K562 (cell line): ENCODE measurements around the gene NKAPL. TPM values are rescaled to one million over a fixed set of nuclear protein-coding genes. Genes with fewer than 3 reads are reported as not detected.

Source experiments
- ARID1B ChIP-seq: fragments of 450-650 bp; IDR thresholded peaks from 2 replicates; pipeline ENCODE4 v1.6.1; 2016; ENCODE audit warnings: antibody characterized with exemption, mild to moderate bottlenecking, inconsistent platforms
- ATF3 ChIP-seq, 2 experiments: fragments of 450-650 bp in 1 of 2; sonication (generic) in 1 of 2; formaldehyde crosslinking in 1 of 2; IDR thresholded peaks in 1 of 2; conservative IDR thresholded peaks in 1 of 2; 2 replicates each; pipeline versions ENCODE4 v1.6.1 to v1.8.1; 2016 to 2023; ENCODE audit warnings: mild to moderate bottlenecking in 2 of 2, moderate library complexity in 2 of 2, inconsistent platforms in 1 of 2, missing genetic modification reagents in 1 of 2
- E2F8 ChIP-seq: fragments of 450-650 bp; IDR thresholded peaks from 2 replicates; pipeline ENCODE4 v1.7.1; 2018; ENCODE audit warnings: mild to moderate bottlenecking, low read depth; ENCODE audit not compliant: partially characterized antibody
- FOS ChIP-seq: IDR thresholded peaks from 3 replicates; pipeline ENCODE4 v1.6.1; 2011; ENCODE audit not compliant: insufficient read length; ENCODE audit errors: extremely low read depth
- HDAC6 ChIP-seq: IDR thresholded peaks from 2 replicates; pipeline ENCODE4 v1.6.1; 2012; ENCODE audit warnings: low read depth, mild to moderate bottlenecking, control low read depth, inconsistent platforms, low read length, moderate library complexity
- IFI16 ChIP-seq: fragments of 250-450 bp; sonication (Bioruptor Pico); IDR thresholded peaks from 2 replicates; pipeline ENCODE4 v2.1.2; 2022; ENCODE audit warnings: mild to moderate bottlenecking, inconsistent platforms
- IRF1 ChIP-seq: sonication (generic); formaldehyde crosslinking; IDR thresholded peaks from 2 replicates; pipeline ENCODE4 v1.8.0; 2022; ENCODE audit warnings: missing genetic modification reagents, mild to moderate bottlenecking, borderline replicate concordance
- IRF2 ChIP-seq: sonication (generic); formaldehyde crosslinking; IDR thresholded peaks from 2 replicates; pipeline ENCODE4 v1.8.1; 2022; ENCODE audit warnings: mild to moderate bottlenecking, missing genetic modification reagents
- LEF1 ChIP-seq: fragments of 450-650 bp; IDR thresholded peaks from 2 replicates; pipeline ENCODE4 v1.6.1; 2016; ENCODE audit warnings: mild to moderate bottlenecking
- MAFK ChIP-seq: IDR thresholded peaks from 2 replicates; pipeline ENCODE4 v1.6.1; 2011; ENCODE audit warnings: low read length, improper control_type of control experiment
- MBD2 ChIP-seq: sonication (generic); IDR thresholded peaks from 2 replicates; pipeline ENCODE4 v1.6.1; 2016; ENCODE audit warnings: low read depth, borderline replicate concordance
- MCM7 ChIP-seq, 2 experiments: fragments of 450-650 bp; IDR thresholded peaks; 2 replicates each; pipeline ENCODE4 v1.6.1; 2016 to 2018
- MLLT1 ChIP-seq, 2 experiments: fragments of 450-650 bp; IDR thresholded peaks; 2 replicates each; pipeline ENCODE4 v1.6.1; 2016
- NR2F6 ChIP-seq: fragments of 450-650 bp; formaldehyde crosslinking; IDR thresholded peaks from 2 replicates; pipeline ENCODE4 v1.4.0; 2020; ENCODE audit warnings: mild to moderate bottlenecking
- PTTG1 ChIP-seq: fragments of 450-650 bp; IDR thresholded peaks from 2 replicates; pipeline ENCODE4 v1.6.1; 2016; ENCODE audit warnings: low read depth, mild to moderate bottlenecking, missing genetic modification characterization, missing compliant biosample characterization
- SIN3A ChIP-seq, 2 experiments: fragments of 150-350 bp in 1 of 2; IDR thresholded peaks; 2 replicates each; pipeline ENCODE4 v1.6.1; 2011 to 2016; ENCODE audit warnings: borderline replicate concordance in 2 of 2, low read depth in 2 of 2, low read length in 2 of 2, mild to moderate bottlenecking in 2 of 2, moderate library complexity in 2 of 2; ENCODE audit not compliant: control insufficient read depth in 1 of 2
- ZNF263 ChIP-seq: sonication (generic); formaldehyde crosslinking; IDR thresholded peaks from 2 replicates; pipeline ENCODE4 v1.8.0; 2022; ENCODE audit warnings: mild to moderate bottlenecking, missing genetic modification reagents, borderline replicate concordance
- ZNF274 ChIP-seq: IDR thresholded peaks from 2 replicates; pipeline ENCODE4 v1.6.1; 2011; ENCODE audit warnings: low read depth, mild to moderate bottlenecking, low read length, moderate library complexity, borderline replicate concordance
- ZNF311 ChIP-seq: fragments of 250-450 bp; sonication (Bioruptor Pico); IDR thresholded peaks from 2 replicates; pipeline ENCODE4 v1.4.0; 2020; ENCODE audit warnings: mild to moderate bottlenecking, moderate library complexity
- ZNF444 ChIP-seq: fragments of 250-450 bp; sonication (Bioruptor Pico); IDR thresholded peaks from 2 replicates; pipeline ENCODE4 v1.4.0; 2020; ENCODE audit warnings: mild to moderate bottlenecking, moderate library complexity
- ZNF583 ChIP-seq: fragments of 250-450 bp; sonication (Bioruptor Pico); IDR thresholded peaks from 2 replicates; pipeline ENCODE4 v1.4.0; 2020
- polyA plus RNA-seq, 8 experiments: library from polyadenylated mRNA; depleted of rRNA in 4 of 8; stranded (reverse) in 5 of 8; unstranded in 3 of 8; fragments of >200 nt; fragmentation: Nextera tagmentation in 2 of 8; fragmentation: Illumina TruSeq in 1 of 8; extraction: Ambion mirVana in 2 of 8; extraction: Trizol in 1 of 8; gene quantifications; 2 replicates each; pipeline versions ENCODE4 v1.2.1 to v1.2.3, GENCODE V29; 2011 to 2014; ENCODE audit warnings: inconsistent platforms in 1 of 8, missing spikeins in 1 of 8
- total RNA-seq, 7 experiments: library from RNA; depleted of rRNA in 6 of 7; stranded (reverse); fragments of >200 nt in 6 of 7; fragmentation: Illumina TruSeq in 2 of 7; extraction: Trizol in 2 of 7; gene quantifications; 2 replicates each; pipeline versions ENCODE4 v1.2.1 to v1.2.3, GENCODE V29; 2011 to 2021; ENCODE audit warnings: low replicate concordance in 1 of 7

Gene NKAPL
- total and polyA plus RNA-seq, 9 of the 15 experiments (the other 6 are each of a cell fraction or from before 2014, with no cell fraction given) = not detected

- peak; percentile 93 for TF ChIP-seq E2F8
- no peak for TF ChIP-seq PTTG1 (tag)
- TF ChIP-seq ZNF583 = peak; percentile 29; the same call in 1 of the 2 replicates
- TF ChIP-seq ZNF311 (CRISPR knock-in tag) = no peak
- no peak for TF ChIP-seq HDAC6
- TF ChIP-seq FOS = no peak
- TF ChIP-seq MAFK = no peak
- TF ChIP-seq MLLT1 (IDR thresholded peaks at IDR 0.05) = peak; percentile 49 to 69; a peak in 3 of 4 replicates
- TF ChIP-seq IFI16 (CRISPR knock-in tag) = peak; percentile 25; the same call in 1 of the 2 replicates
- TF ChIP-seq IRF2 = no peak
- no peak for TF ChIP-seq MCM7 (IDR thresholded peaks at IDR 0.05)
- TF ChIP-seq NR2F6 (CRISPR knock-in tag) = peak; percentile 80; the same call in 1 of the 2 replicates
- TF ChIP-seq IRF1 (CRISPR knock-in tag) = no peak
- 0 out of 2 replicates have a peak, but pooled peaks have one; percentile 7 for TF ChIP-seq ARID1B
- 0 out of 2 replicates have a peak, but pooled peaks have one; percentile 25 for TF ChIP-seq ZNF444 (CRISPR knock-in tag)
- TF ChIP-seq SIN3A (IDR thresholded peaks at IDR 0.05; ENCODE audit: borderline replicate concordance in 2 of 2, control insufficient read depth in 1 of 2, low read depth in 2 of 2, low read length in 2 of 2) = peak; percentile 75 to 82; a peak in 3 of 4 replicates
- TF ChIP-seq MBD2 = 0 out of 2 replicates have a peak, but pooled peaks have one; percentile 23
- no peak for TF ChIP-seq ZNF274
- peak; percentile 67; the same call in 1 of the 2 replicates for TF ChIP-seq ZNF263 (CRISPR knock-in tag)
- TF ChIP-seq LEF1 = peak; percentile 55; the same call in 1 of the 2 replicates
- no peak for TF ChIP-seq ATF3 (IDR thresholded peaks at IDR 0.05)
- 0 out of 2 replicates have a peak, but pooled peaks have one; percentile 4 for TF ChIP-seq ATF3 (CRISPR knock-in tag; conservative IDR thresholded peaks at IDR 0.05)
Observed at GRCh38 chr6:28252009-28252975, 6.8 kb upstream of the NKAPL start, which contains the start of gene ZKSCAN4 (continued).
